Vagina (tissue), 2 donors: ENCODE results near the gene TRAF1.

Experiments
- CTCF ChIP-seq, 3 experiments: fragments of 450-650 bp in 2 of 3; fragments of 200-600 bp in 1 of 3; sonication (generic) in 1 of 3; IDR thresholded peaks; one replicate each; pipeline ENCODE4 v1.5.1; 2017 to 2019; ENCODE audit warnings: antibody characterized with exemption in 3 of 3, mild to moderate bottlenecking in 2 of 3, moderate library complexity in 2 of 3
- POLR2A ChIP-seq, 2 donors: fragments of 450-650 bp; IDR thresholded peaks; one replicate each; pipeline ENCODE4 v1.6.1; 2017; ENCODE audit warnings: antibody characterized with exemption in 2 of 2, mild to moderate bottlenecking in 2 of 2, moderate library complexity in 2 of 2
- POLR2AphosphoS5 ChIP-seq, 2 donors: sonication (generic); formaldehyde crosslinking; IDR thresholded peaks; one replicate each; pipeline ENCODE4 v1.9.0; 2017; ENCODE audit warnings: antibody characterized with exemption in 2 of 2, mild to moderate bottlenecking in 2 of 2, low read depth in 1 of 2; ENCODE audit not compliant: insufficient read depth in 1 of 2

DNA sequence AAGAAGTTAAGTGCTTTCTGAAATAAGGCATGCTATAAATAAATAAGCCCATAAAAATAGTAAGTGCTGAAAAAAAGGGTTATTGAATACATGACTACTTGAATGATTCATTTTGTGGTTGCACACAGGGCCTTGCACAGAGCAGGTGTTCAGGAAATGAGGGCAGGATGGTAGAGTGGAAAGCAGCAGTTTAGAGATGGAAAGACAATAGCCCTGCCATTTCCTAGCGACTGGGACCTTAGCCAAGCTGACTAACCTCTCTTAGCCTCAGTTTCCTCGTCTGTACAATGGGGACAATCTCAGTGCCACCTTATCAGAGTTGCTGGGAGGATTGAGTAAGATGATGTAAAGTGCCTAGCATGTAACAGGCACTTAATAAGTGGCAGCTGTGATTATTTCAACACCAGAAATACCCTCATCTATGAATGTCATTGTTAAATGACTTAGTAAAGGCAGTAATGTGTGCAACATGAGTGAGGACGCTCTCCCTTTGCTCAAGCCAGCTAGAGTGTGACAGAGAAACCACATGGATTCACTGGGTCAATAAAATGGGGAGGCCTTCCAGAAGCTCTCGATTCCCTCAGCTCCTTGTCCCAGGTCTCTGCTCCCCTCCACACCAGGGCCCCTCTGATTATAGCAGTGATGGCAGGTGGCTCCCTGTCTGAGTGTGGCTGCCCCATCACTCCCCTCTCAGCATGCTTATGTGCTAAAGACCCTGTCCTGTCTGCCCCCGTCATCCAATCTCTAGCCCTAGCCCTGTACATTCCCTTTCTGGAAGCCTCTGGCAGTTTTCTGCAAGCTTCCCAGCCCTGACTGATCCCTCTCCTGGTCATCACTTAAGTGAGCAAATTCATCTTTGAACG, 33.6 kb downstream of the TRAF1 start:
- TF ChIP-seq CTCF (IDR thresholded peaks at IDR 0.05) = no peak
- TF ChIP-seq POLR2AphosphoS5 (IDR thresholded peaks at IDR 0.05; ENCODE audit: insufficient read depth in 1 of 2, low read depth in 1 of 2) = peak in 1 of 2 donors; percentile 30
- TF ChIP-seq POLR2A (IDR thresholded peaks at IDR 0.05) = no peak
